Measurements from ENCODE around the gene PDZRN3.

PDZRN3 gene

DNA sequence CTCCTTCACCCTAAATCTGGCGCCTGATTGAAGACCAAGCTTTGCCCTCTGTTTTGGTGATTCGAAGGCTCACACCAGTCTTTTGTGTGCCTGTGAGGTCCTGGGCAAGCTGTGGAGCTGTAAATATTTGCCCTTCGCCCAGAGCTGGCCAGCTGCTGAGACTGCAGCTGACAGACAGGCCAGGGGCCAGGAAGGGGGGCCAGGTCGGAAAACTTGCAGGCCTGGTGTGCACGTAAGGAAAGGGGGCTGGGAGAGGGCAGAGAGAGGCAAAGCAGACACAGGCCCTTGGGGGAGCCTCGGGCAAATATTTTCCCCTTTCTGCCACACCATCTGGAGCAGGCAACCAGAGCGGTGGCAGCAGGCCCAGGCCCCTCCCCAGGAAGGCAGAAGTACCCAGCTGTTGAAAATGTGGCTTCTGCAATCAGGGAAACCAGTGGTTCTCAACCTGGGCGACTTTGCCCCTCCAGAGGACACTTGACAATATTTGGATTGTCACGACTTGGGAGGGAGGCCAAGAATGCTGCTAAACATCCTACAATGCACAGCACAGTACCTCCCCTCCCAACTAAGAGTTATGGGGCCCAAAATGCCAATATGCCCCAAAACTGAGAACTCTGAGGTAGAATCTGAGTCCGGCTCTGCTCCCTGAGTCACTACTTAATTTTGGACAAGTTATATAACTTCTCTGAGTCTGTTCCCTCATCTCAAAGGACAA, 2.5 kb downstream of the PDZRN3 start:
- DNase-seq: no peak

DNA sequence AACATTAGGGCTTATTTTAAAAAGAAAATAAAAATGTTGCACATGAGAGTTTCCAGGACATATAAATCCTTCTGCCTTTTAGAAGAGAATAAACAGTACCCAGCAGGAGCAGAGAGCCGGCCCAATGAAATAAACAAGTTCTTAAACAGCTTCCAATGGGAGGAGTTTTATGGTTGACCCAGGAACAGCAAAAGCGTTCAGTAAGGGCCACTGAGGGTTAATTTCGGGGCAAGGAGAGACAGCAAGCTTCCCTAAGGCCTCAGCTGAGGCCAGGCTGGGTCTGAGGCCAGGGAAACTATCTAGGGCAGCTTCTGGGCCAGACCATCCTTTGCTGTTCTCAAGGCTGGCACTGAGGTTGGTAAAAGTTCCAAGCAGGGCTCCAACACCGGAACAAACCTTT, 3.4 kb downstream of the PDZRN3 start:
- DNase-seq: no peak

DNA sequence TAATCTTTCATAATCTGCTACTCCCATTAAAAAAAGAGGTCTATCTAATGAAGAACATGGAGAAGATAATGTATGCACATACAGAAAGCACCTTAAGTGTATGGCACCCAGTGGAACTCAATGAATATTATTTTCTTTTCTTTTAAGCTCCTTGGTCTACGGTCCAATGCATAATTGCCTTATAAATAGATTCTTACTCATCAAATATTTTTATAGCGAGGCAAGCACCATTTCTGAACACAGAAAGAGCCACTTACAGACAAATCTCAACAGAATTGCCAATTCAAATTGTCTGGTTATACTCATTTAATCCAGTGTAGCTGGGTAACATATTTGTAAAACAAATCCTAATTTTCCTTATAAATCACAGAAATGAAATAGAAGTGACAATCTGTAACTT, 6.3 kb downstream of the PDZRN3 start:
- no peak for DNase-seq

DNA sequence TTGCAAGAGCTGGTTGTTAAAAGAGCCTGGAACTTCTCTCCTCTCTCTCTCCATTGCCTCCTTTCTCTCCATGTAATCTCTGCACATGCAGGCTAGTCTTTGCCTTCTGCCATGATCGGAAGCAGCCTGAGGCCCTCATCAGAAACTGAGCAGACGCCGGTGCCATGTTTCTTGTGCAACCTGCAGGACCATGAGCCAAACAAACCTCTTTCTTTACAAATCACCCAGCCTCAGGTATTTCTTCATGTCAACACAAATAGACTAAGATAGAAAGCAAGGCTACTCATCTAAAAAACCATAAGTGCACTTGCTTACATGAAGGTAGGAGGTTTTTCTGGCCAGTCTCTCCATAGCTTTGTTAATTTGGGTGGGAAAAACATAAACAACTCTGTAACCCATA, 8.7 kb downstream of the PDZRN3 start:
- no peak for DNase-seq

DNA sequence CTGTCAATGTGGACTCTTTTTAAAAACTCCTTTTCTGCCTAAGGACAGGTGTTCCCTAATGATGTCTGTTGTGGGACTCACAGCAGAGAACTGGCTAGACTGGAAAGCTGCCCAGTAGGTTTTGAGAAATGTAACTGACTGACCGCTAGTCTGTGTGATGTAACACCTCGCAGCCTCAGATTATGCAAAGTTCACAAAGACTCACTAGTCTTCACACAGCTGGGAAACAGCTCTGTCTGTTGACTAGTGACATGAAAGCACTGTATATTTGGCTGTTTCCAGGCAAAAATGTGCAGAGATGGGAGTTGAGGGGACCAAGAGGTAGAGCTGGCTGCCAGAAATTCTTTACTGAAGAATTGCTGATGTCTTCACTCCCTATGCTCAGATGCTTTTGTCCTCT, 10.3 kb downstream of the PDZRN3 start:
- DNase-seq: no peak

DNA sequence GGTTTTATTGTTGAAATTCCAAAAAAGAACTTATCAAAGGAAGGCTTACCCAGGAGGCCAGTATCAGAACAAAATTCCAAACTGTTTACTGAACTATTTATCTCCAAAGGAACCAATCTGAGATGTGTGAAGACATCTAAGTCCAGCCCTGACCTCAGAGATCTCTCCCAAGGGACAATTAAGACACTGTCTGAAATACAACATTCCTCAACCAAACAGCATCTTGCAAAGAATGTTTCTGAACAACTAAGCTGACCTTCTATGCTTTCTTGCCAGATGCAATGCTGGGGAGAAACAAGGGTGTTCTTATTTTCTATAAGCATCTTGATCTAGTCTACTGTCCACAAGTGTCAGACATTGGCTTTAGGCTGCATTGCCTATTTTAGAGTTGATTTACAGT, 13.6 kb downstream of the PDZRN3 start:
- no peak for DNase-seq

DNA sequence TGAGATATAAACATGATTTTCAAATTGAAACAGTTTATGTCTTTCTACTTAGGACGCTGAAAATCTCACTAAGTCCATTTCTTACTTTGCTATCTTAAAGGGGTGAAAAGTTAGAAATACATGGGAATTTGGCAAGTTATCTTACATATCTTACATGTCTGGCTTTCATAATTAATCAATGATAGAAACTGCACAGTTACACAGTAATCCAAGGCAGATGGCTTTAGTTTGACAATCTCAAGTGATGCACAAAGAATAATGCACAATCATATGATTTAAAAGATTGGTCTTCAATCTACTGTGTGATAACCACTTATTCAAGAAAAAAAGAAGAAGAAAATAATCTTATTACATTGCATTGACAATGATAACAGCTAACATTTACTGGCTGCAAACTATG, 14.2 kb downstream of the PDZRN3 start:
- DNase-seq: no peak

DNA sequence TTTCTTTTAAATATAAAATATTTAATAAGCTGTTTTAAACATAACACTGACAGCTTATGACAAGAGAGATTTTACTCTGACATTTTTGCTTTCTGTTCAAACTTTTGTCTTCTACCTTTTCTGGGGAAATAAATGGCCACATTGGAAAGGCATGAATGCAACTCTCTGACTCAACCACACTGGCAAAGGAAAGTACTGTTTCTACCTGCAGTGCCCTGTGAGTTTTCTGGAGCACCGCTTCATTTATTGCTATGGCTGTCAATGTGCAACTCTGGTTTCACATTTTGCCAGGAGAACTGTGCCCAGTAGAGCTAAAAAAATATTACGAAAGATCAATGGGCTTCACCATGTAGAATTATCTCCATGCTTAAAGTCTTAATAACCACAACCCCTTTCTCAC, 15.1 kb downstream of the PDZRN3 start:
- no peak for DNase-seq

DNA sequence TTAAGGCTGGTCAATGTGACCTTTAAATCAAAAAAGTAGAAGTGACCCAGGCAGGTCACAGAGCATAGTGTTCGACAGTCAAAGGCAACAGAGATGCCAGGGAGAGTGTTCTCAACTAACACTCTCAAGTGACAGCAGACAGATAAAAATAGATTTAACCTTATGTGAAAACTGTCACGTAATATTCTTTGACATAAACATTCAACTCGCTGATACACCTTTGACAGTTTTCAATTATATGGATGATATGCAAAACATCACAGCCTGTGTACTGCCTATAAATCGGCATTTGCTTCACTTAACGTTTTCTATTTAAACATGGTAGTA, 15.5 kb downstream of the PDZRN3 start:
- DNase-seq: no peak

DNA sequence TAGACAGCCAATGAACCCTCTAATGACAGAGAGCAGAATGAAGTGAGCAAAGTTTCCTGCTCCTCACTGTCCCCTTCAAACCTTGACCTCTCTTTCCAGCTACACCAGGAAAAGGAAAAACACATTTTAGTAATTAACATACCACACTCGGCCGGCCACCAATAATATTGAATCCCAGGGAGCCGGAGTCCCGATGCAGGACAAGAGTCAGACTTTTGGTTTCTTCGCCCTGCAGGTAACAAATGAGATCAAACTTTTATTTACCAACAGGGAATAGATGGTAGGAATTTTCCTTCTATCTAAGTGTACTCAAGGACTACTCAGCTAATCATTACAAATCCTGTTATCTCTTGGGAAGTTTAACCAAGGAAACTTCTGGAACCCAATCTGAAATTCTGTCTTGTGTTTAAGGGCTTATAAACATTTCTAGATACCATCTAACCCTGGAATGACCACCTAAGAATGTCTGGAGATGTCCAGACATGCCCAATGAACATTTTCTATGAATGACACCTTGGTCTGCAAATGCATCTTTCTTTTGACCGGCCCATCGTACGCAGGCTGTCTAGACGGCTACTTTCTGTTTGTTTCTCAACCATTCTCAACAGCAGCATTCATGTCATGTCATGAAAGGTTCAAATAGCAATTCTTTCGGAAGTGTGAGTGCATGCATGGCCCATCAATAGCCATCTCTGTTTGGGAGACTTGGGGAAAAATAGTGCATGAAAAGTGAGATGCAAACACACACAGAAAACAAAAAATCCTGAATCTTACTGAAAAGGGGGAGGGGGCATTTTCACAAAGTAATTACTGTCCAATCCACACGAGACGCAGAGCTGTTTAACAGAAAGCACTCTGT, 16.1 kb downstream of the PDZRN3 start:
- no peak for DNase-seq

DNA sequence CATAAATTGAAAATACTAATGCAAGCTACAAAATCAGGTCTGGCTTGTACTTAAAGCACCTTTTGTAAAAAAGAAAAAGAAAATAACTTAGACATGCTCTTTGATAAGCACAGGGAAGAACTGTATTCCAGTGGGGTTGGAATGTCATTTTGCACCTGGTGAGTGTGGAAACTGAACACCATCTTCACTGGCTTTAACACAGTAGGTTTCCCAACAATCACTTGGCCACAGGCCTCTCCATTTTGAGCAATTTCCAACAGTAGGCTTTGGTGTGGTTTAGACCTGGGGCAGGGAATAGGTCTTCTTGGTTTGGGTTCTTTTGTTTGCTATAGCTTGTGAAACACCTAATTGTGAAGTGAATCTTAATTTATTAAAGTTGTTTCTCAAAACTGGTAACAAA, 18.9 kb downstream of the PDZRN3 start:
- DNase-seq: no peak

DNA sequence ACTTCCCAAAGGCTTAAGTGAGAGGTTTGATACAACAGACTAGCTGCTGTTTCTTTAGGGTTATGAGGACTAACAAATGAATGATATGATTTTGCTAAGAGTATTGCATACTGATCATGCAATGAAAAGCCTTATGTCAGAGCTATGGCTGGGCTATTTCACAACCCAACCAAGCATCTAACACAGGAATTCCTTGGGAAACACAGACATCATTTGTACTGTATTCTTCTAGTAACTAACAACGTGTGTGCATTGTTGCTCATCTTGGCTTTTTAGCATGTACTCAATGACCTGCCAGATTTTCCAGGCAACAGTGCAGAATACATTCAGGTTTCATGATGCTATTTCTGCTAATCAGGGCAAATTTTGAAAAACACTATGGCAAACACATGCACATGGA, 19.3 kb downstream of the PDZRN3 start:
- no peak for DNase-seq

DNA sequence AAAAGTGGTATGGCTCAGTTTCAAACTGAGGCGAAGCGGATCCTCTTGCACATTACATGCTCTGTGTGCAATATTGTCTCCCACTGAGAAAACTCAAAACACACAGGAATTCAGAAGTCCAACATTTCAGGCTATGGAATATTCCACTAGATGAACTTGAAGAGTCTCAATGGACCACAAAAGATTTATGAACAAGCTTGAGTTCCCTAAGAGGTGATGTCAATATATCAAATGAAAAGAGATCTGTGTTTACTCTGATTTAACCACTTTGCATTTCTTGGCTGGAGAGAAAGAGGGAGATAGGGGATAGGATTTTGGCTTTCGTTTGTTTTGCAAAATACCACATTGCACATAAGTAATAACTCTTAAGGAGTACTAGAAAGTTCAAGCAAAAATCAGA, 20.3 kb downstream of the PDZRN3 start:
- DNase-seq: no peak

DNA sequence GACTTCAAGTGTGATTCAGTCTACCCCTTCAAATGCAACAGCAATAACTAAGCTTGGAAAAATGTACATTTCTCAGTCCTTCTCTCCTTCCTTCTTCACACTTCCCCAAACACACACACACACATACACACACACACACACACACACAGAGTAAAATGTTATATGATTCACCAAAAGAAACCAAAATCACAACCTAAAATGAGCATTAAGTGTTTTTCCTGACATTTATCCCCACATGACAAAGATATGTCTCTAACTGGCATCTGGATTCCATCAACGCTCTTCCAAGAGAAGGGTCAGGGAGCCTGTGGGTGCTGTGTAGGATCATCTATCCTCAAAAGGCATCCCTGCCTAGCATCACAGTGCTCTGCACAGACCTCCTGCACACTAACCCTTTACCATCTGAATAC, 21.0 kb downstream of the PDZRN3 start:
- no peak for DNase-seq

DNA sequence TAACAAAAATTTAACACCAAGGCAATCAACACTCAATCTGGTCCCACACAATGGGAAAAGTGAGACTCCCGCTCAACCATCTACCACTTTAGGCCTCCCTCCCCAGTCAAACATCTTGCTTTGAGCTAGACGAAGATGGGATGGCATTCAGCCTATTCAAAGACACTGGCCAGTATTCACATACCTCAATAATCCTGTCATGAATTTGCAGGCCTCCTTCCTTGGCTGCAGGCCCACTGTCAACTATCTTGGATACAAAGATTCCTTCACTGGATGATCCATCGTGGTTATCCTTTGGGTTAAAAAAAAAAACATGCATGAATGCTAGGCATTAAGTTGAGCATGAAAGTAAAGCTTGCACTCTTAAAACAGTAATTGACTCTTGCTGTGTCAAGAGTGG, 22.6 kb downstream of the PDZRN3 start:
- no peak for DNase-seq

DNA sequence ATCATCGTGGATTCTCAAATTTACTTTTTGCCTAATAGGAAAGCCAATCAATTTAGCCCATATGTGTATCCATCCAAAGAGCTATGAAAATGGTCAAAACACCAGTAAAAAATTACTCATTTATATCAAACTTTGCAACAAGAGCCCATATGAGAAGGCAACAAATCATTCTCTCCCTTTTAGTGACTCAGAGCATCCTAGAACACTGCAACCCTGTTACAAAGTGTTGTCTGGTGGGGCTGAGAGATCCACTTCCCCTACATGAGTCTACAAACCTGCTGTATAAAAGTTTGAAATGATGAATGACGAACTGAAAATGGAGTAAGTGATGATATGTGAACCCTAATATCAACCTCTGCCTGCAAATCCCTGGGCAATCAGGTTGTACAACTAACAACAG, 23.3 kb downstream of the PDZRN3 start:
- DNase-seq: no peak

DNA sequence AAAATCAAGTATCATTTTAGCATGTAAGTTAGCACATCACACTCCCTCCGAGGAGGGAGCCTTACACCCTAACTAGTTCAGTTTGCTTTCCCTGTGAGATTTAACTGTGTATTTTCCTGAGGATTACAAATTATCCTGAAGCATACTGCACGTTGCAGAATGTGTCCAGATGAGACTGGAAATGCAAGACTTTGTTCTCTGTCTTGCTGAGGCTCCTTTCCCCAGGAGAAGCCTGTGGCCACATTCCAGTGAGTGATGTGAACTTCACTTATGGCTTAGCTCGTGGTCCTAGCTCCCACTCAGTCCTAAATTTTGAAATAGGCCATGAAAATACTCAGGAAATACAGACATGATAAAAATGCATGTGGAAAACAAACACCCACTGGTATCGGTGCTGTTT, 23.7 kb downstream of the PDZRN3 start:
- DNase-seq: no peak

DNA sequence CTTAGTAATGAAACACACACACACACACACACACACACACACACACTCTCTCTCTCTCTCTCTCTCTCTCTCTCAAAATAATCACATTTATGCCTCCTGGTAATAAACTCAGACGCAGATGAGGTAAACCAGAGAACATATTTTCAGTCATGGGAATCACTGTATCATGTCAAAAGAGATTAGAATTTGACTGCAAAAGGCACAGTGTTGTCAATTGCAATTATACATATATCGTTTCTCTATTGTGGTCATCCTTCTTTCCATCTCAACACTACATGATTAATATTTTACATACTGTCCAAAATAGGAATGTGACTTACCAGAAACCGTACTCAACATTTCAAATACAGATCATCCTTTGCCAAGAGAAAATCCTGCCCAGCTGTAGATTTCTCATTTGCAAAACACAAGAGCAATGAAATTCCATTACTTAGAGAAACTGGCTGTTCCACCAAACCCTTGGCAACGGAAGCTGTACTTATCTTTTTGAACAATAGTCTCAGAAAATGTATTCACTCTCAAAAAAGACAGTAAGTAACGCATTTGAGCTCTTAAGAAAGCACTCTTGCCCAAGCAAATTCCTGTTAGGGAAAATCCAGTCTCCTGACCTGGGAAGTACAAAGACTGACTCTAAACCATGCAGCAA, 24.3 kb downstream of the PDZRN3 start:
- no peak for DNase-seq

DNA sequence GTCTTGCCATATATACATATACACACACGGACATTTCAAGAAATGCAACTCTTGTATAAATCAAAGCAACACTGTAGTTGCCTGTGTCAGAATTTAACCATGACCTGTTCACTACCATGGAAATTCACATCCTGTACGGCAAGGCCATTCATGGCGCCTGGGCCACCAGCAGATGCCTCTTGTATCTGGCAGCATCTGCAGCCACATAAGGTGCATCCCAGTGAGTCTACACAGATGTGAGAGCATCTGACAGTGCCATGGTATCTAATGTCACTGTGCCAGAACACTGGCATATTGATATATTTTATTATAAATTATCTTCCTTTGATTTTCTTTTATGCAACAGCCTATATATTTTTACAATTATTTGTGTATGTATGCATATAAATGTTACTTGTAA, 25.1 kb downstream of the PDZRN3 start:
- DNase-seq: no peak

DNA sequence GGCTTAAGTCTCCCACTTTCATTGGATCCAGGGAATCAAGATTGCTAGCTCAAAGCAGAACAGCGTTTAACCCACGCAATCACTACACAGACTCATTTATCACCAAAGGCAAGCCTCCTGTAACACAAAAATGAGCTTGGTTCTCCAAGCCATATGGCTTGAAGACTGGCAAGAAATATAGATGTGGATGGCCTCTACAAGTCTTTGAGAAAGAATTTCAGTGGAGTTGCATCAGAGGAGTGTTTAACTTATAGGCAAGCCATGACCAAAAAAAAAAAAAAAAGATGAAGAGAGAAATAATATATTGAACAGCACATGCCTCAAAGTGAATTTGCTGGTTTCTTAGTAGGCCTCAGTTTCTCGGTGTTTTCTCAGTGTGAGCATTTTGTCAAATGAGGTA, 27.3 kb downstream of the PDZRN3 start:
- no peak for DNase-seq

DNA sequence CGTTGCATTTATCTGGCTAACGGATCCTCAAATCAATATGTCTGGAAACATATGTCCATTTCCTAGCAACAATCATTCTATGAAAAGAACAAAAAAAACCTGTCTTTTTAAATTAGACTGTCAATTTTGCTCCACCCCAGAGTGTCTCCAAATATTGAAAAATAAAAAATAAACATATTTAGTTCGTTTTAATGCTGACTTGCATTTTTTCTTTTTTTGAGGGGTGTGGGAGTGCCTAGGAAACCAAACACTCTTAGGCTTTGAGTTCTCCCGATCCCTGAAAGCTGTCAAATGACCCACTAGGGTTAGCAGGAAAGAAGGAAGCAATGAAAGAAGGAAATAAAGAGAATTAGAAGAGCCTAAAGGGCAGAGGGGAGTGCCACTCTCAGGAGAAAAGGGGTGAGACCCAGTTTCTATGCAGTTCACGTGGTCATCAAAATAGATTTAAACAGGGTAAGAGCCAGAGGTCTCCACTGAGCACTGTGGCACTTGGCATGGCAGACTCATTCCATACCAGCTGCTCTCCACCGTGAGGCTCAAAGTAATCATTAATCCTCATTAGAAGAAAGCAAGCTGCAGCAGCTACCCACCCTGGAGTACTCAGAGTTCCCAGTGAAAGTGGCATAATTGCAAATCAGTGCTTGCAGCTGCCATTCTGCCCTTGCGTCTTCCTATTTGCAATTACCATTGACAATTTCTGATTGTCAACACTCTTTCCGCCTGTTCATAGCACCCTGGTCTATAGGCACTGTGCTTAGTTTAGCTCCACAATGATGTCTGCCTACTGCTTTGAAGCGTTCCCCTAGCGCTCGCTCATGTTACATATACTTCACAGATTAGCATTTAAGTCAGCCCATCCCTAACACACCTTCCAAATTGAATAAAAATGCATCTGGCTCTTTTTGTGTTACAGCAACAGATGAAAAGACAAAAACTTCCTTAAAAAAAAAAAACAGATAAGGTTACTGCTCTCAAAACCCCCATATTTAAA, 32.3 kb downstream of the PDZRN3 start:
- no peak for DNase-seq

DNA sequence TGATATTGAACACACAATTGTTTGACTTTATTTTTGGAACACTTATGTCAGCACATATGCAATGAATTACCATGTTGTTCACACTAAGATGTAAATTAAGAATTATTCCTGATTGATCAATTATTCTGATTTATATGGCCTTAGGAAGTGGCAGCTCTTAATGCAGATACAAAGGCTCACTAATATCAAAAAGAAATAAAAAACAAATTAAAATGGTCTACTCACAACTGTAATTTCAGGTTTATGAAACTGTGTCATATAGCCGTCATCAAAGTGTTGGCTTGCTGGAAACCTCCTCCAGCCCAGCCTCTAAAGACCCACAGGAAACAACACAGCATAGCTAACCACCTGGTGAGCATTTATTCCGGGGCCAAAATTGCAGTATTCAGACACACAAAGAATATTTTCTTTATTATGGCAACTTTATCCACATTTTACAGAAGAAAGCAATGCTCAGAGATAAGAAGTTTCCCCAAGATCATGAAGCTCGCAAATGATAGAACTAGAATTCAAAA, 33.4 kb downstream of the PDZRN3 start:
- no peak for DNase-seq

DNA sequence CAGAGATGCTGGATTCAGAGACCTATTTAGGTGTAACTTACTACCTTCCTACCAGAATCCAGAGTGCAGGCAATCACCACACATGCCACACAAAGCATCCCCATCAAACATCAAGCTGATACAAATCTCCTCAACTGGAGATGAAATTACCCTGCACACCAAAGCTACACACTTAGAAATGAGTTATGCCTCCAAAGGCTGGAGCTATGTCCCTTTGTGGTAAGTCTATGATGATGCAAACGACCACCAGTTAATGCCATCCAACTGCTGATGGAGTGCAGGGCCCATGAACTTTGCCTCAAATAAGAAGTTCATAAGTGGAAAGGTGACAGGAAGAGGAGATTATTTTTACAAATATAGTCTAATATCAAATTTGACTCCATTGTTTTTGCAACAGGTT, 38.1 kb downstream of the PDZRN3 start:
- DNase-seq: no peak
